ENCODE measurements around the gene NTM.

NTM gene

GRCh38 chr11:132112846-132113245, 742.4 kb downstream of the NTM start:
- no peak overlapping the region for H3K27ac ChIP-seq
- TF ChIP-seq CTCF (IDR thresholded peaks at IDR 0.05) (no peak), ZFX (IDR thresholded peaks at IDR 0.05; ENCODE audit: borderline replicate concordance) (no peak)

GRCh38 chr11:132114185-132114584, 743.8 kb downstream of the NTM start:
- peak; percentile 72 for TF ChIP-seq CTCF (IDR thresholded peaks at IDR 0.05)
- no peak for TF ChIP-seq ZFX (IDR thresholded peaks at IDR 0.05; ENCODE audit: borderline replicate concordance)
- no peak overlapping the region for H3K27ac ChIP-seq

- H3K27ac ChIP-seq: no peak overlapping the region
- no peak for TF ChIP-seq ZFX (IDR thresholded peaks at IDR 0.05; ENCODE audit: borderline replicate concordance)
- TF ChIP-seq CTCF (IDR thresholded peaks at IDR 0.05): no peak
Measured at GRCh38 chr11:132114743-132115142, 744.3 kb downstream of the NTM start.

- TF ChIP-seq ZFX (IDR thresholded peaks at IDR 0.05; ENCODE audit: borderline replicate concordance): no peak
- no peak for TF ChIP-seq CTCF (IDR thresholded peaks at IDR 0.05)
- H3K27ac ChIP-seq: no peak overlapping the region
Measured at GRCh38 chr11:132115454-132115853, 745.0 kb downstream of the NTM start.

- TF ChIP-seq ZFX (IDR thresholded peaks at IDR 0.05; ENCODE audit: borderline replicate concordance) (no peak), CTCF (IDR thresholded peaks at IDR 0.05) (no peak)
- no peak overlapping the region for H3K27ac ChIP-seq
Measured at GRCh38 chr11:132116516-132116915, 746.1 kb downstream of the NTM start.

GRCh38 chr11:132118661-132119060, 748.2 kb downstream of the NTM start:
- TF ChIP-seq CTCF (IDR thresholded peaks at IDR 0.05) (no peak), ZFX (IDR thresholded peaks at IDR 0.05; ENCODE audit: borderline replicate concordance) (no peak)
- H3K27ac ChIP-seq: no peak overlapping the region

GRCh38 chr11:132119573-132119972, 749.2 kb downstream of the NTM start:
- H3K27ac ChIP-seq: no peak overlapping the region
- TF ChIP-seq ZFX (IDR thresholded peaks at IDR 0.05; ENCODE audit: borderline replicate concordance) (no peak), CTCF (IDR thresholded peaks at IDR 0.05) (no peak)
